ENCODE data around the gene KCNQ1OT1.

The KCNQ1OT1 gene

DNA sequence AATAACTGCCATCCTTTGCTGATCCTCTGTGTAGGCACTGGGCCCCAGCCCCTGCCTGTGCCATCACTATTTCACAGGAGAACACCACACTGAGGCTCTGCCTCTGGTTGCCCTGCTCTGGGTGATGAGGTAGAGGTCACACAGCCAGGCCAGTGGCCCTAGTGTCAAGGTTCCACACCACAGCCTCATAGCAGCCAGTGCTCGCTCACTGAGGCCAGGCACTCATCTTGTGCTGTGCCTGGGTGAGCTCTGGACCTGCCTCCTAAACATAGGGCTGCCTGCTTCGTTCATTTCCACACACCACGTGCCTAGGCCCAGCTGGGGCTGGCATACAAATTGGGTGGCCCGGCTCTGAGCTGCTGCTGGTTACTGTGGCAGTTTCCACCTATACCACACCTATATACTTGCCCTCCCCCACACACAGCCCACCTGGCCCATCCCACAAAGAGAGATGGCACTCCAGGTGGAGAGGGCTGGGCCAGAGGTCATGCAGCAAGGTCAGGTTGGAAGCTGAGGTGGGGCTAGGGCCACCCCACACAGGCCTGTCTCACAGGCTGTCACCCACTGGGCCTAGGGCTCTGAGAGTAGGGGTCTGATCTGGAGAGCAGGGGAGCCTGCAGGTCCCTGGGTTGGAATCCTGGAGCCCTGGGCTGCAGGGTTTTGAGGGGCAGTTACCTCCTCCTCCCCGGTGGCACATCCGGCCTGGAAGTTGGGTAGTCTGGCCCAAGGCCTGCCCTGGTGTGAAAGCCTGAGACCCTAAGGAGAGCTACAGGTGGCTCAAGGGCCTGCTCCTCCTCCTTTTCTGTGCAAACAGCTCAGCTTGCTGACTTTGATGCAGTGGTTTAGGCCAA is 11.2 kb downstream of the KCNQ1OT1 start:
- no peak for DNase-seq (ENCODE audit: low read depth in 2 of 2, low spot score in 1 of 2)

GRCh38 chr11:2687782-2688191 is 12.0 kb downstream of the KCNQ1OT1 start:
- no peak for DNase-seq (ENCODE audit: low read depth in 2 of 2, low spot score in 1 of 2)

DNA sequence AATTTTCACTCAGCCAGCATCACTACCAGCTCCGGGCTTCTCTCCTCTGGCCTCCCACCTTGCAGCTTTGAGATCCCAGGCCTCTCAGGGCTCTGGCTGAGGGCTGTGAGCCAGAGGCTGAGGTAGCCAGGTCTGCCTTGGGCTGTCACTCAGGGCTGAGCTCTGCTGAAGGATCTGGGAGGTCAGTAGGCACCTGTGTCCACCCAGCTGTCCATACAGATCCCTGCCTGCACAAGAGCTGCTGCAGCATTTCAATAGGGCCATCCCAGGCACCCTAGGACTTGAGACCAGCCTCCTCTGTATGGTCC is 12.6 kb downstream of the KCNQ1OT1 start:
- no peak for DNase-seq (ENCODE audit: low read depth in 2 of 2, low spot score in 1 of 2)

DNA sequence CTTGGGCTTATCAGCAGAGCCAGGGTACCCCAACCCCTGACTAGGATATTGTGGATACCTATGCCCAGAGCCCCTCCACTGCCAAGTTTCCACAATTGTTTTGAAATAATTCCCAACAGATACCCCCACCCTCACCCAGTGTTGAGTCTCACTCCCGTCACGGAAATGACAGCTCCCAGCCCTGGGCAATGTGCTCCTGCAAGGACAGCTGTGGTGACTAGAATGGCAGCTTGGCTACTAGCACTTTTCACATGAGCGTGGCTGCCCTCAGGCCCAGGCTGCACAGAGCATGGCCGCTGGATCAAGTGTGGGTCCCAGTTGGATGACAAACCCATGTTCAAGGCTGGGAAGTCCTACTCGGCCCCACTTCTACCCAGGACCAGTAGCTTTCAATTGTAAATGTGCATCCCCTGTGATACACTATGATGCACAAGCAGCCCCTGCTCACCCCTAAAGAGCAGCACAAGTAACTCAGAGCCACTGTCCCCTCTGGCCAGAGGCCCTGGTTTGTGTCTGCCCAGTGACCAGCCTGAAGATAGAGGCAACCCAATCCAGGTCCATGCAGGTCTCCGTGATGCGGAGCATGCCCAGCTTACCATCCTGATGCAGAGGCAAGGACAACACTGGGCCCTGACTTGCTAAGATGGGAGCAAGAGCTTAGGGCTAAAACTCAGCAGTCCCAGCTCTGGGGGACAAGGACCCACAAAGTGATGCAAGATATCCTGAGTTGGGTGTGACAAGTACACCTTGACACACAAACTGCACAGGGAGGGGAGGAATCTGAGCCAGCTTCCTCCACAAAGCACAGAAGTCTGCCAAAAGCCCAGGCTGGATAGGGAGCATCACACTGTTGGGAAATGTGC is 13.2 kb downstream of the KCNQ1OT1 start:
- DNase-seq (ENCODE audit: low read depth in 2 of 2, low spot score in 1 of 2) = no peak

- DNase-seq (ENCODE audit: low read depth in 2 of 2, low spot score in 1 of 2) = no peak
These were observed 14.0 kb downstream of the KCNQ1OT1 start for GRCh38 chr11:2685566-2686359.

- DNase-seq (ENCODE audit: low read depth in 2 of 2, low spot score in 1 of 2) = no peak
These were observed 14.7 kb downstream of the KCNQ1OT1 start for GRCh38 chr11:2685051-2685450.

DNA sequence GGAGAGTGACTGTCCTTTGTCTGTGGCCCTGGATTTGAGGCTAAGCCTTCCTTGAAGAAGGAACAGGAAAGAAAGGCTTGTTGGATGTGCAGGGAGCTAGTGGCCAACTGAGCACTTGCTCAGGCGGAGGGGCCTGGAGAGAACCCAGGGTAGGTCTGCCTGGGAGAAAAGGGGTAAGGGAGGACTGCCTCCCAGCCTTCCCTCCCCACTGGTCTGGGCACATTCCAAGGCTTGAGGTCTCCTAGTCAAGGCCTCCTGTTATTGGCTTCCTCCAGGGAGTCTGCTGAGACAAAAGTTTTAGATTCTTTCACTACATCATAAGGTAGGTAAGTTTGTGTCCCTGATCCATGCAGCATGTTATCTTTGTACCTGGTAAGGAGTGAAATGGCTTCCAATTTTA is 15.2 kb downstream of the KCNQ1OT1 start:
- DNase-seq (ENCODE audit: low read depth in 2 of 2, low spot score in 1 of 2) = no peak

GRCh38 chr11:2683806-2684205 is 16.0 kb downstream of the KCNQ1OT1 start:
- DNase-seq (ENCODE audit: low read depth in 2 of 2, low spot score in 1 of 2) = no peak

DNA sequence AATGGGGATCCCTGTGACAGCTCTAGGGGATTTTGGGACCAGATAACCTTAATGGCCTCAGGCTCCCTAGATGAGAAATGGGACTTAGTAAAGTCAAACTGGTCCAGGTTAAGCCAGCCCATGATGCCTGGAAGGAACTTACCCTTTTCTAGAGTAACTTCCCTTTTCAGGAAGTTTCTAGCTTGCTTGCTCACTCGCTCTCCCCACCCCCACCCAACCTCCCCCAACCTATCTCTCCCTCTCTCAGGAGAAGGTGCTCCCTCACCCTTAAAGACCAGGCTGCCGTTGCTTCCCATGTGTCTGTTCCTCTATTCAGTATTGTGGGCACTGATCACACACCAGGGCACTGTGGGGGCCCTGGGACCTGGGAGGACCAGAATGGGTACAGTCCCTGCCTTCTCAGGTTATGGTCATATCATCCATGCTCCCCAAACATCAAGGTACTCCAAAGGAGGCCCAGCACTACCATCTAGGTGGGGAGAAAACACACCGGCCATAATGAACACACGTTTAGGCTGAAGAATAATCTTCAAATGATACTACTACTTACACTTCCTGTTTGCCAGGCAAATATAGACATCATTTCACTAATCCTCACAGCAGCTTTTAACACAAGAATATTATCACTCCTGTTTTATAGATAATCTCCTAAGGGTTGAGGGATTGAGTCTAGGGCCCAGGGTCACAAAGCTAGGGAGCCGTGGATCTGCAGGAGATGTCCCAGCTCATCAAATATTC is 18.2 kb downstream of the KCNQ1OT1 start:
- no peak for DNase-seq (ENCODE audit: low read depth in 2 of 2, low spot score in 1 of 2)

GRCh38 chr11:2679011-2679676 is 20.6 kb downstream of the KCNQ1OT1 start:
- DNase-seq (ENCODE audit: low read depth in 2 of 2, low spot score in 1 of 2) = no peak

DNA sequence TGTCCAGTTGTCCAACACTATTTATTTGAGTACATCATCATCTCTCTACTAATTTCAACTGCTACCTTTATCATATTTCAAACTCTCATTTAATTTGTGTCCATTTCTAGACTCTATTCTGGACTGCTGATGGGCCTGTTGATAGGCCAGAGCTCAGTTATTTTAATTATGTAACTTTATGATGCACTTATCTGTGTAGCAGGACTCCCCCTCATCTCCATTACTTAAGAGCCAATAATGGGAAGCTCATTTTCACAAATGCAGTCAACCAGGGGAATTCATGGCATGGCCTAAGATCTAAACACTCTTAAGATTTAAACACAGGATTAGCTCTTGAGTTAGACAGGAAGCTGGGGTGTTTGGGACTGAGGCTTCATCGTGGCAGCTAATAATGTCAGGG is 21.4 kb downstream of the KCNQ1OT1 start:
- DNase-seq (ENCODE audit: low read depth in 2 of 2, low spot score in 1 of 2) = no peak

DNA sequence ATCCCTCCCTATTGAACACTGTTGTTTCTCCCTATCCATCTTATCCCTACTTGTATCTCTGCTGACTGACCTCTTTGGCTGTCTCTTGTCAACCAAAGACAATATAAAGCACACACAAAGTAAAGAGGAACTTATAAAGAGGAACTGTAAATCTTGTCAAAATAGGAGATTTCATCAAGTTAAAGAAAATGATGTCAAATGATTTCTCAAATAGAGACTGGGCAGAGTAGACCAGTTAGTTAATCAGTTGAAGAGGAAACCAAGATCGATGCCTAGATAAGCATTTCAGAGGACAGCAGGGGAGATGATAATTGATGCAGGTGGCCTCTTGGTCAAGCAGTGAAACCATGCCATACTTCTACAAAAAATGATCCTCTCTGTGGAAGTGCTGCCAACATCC is 22.7 kb downstream of the KCNQ1OT1 start:
- DNase-seq (ENCODE audit: low read depth in 2 of 2, low spot score in 1 of 2) = no peak

DNA sequence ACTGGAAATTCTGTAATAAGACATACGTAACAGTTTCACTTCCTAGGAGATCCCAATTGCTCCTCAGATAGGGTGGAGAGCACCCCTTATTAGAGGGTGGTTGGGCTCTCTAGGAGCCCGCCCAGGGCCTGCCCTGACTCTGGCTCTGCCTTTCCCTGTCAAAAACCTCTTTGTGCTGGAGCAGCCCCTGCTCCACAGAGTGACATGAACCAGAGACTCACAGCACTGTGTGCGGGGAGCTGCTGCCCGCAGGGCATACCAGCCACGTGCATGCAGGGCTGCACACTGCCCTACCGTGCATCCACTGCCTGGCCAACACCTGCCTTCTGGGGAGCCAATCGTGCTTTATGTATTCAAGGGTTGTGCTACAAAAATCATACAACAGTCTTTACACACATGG is 24.3 kb downstream of the KCNQ1OT1 start:
- no peak for DNase-seq (ENCODE audit: low read depth in 2 of 2, low spot score in 1 of 2)

DNA sequence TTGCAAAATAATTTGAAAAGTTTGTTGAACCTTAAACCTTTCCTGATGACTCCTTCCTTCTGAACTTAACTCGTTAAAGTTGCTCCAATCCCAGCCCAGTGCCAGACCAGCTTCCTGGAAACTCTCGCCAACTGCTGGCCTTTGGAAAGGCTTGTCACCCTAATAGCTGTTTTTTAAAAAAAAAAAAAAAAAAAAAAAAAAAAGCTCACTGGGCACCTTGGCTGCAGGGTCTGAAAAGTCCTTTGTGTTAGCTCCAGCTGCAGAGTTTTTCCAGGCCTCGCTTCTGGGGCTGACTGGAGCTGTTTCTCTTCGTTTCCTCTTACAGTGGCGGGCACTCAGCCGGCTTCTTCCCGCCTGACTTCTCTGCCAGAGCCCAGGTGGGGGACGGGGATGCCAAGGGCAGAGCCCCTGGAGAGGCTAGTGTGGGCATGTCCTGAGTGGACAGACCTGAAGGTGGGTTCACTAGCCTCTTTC is 25.1 kb downstream of the KCNQ1OT1 start:
- DNase-seq (ENCODE audit: low read depth in 2 of 2, low spot score in 1 of 2) = no peak

GRCh38 chr11:2673871-2674471 is 25.8 kb downstream of the KCNQ1OT1 start:
- DNase-seq (ENCODE audit: low read depth in 2 of 2, low spot score in 1 of 2) = no peak

DNA sequence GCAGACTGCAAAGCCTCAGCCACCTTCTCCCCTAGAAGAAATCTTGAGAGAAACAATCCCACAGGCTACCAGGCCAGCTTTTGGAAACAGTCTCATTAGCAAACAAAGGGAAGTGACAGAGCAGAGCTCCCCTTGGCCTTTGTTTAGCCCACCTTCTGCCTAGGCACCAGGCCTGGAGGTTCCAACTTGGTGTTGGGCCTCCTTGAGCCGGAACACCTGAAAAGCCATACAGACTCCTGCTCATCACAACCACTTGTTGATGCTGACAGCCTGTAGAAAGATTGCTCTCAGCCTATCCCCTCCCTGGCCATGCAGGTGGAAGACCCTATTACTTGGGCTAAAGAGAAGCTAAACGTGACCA is 26.6 kb downstream of the KCNQ1OT1 start:
- DNase-seq (ENCODE audit: low read depth in 2 of 2, low spot score in 1 of 2) = no peak

GRCh38 chr11:2672553-2673249 is 27.1 kb downstream of the KCNQ1OT1 start:
- no peak for DNase-seq (ENCODE audit: low read depth in 2 of 2, low spot score in 1 of 2)

DNA sequence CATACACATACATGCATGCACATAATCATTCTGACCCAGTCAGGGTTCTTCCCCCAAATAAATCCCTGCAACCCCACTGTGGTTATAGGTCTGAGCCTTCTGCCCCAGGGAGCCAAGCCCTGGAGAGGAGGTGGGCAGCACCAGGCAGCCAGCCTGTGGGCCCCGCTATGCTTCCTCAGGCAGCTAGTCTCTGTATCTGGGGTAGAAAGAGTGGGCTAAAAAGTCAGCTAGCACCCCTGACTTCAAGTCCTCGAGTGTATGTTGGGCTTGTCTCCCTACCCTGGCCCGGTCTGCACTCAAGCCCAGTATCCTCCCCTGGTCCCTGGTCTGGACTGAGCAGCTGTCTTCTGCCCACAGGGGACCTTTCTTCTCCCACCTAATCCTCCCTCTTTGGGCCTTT is 28.0 kb downstream of the KCNQ1OT1 start:
- DNase-seq (ENCODE audit: low read depth in 2 of 2, low spot score in 1 of 2) = no peak

- no peak for DNase-seq (ENCODE audit: low read depth in 2 of 2, low spot score in 1 of 2)
These were observed 29.2 kb downstream of the KCNQ1OT1 start for GRCh38 chr11:2670541-2671100.
